Peyer's patch (tissue), 4 donors: ENCODE results near the gene RSAD1.

ENCODE experiments used
- CTCF ChIP-seq, 6 experiments: fragments of 450-650 bp in 4 of 6; fragments of 200-600 bp in 2 of 6; sonication (generic) in 1 of 6; IDR thresholded peaks; one replicate each; pipeline ENCODE4 v1.5.1; 2017 to 2019; ENCODE audit warnings: antibody characterized with exemption in 6 of 6, mild to moderate bottlenecking in 3 of 6, moderate library complexity in 1 of 6
- POLR2A ChIP-seq, 2 donors: fragments of 450-650 bp; IDR thresholded peaks; one replicate each; pipeline ENCODE4 v1.5.1; 2017; ENCODE audit warnings: antibody characterized with exemption in 2 of 2, mild to moderate bottlenecking in 2 of 2, moderate library complexity in 2 of 2

GRCh38 chr17:50514388-50514787, 35.7 kb downstream of the RSAD1 start:
- TF ChIP-seq POLR2A (IDR thresholded peaks at IDR 0.05) = no peak
- TF ChIP-seq CTCF (IDR thresholded peaks at IDR 0.05) = no peak
